Measurements from ENCODE around the gene MYADML2. TPM values are rescaled to one million over a fixed set of nuclear protein-coding genes. Genes with fewer than 3 reads are reported as not detected.
"Not testable (repeated sequence)": the region's sequence is repeated elsewhere in the genome, so short reads cannot be mapped to it uniquely, and the experiment has no call there.

The MYADML2 gene
- total RNA-seq, 2 experiments from 2014 or later = not detected

- intact Hi-C loops (cut with micrococcal nuclease) = no loop called here
- H3K9me3 Mint-ChIP-seq = no peaks in the 10 kb centered on the region
- no peak for DNase-seq
- H3K36me3 Mint-ChIP-seq (ENCODE audit: low read depth) = peaks cover 4% of the 10 kb centered on the region
- no peaks in the 10 kb centered on the region for H3K27me3 Mint-ChIP-seq (ENCODE audit: low read depth)
- CTCF ChIA-PET = no interaction called here
- no peak overlapping the region for H3K4me3 Mint-ChIP-seq
- H3K27ac Mint-ChIP-seq = no peak overlapping the region
- H3K4me1 Mint-ChIP-seq (ENCODE audit: low read depth) = peaks cover 42% of the 10 kb centered on the region
These were observed 26.2 kb downstream of the MYADML2 start for GRCh38 chr17:81920612-81921536.

GRCh38 chr17:81918832-81919545 is 28.0 kb downstream of the MYADML2 start:
- peak overlapping the region; percentile 90 for H3K4me3 Mint-ChIP-seq
- H3K36me3 Mint-ChIP-seq (ENCODE audit: low read depth) = peaks cover 11% of the 10 kb centered on the region
- no peaks in the 10 kb centered on the region for H3K27me3 Mint-ChIP-seq (ENCODE audit: low read depth)
- no peaks in the 10 kb centered on the region for H3K9me3 Mint-ChIP-seq
- peaks cover 31% of the 10 kb centered on the region for H3K4me1 Mint-ChIP-seq (ENCODE audit: low read depth)
- CTCF ChIA-PET = interaction anchor here (0.9 kb wide), 1 partner anchor 9 kb away, joined by 4 read pairs; the partner anchor contains the start of gene MAFG
- peak overlapping the region; percentile 39 for H3K27ac Mint-ChIP-seq
- intact Hi-C loops (cut with micrococcal nuclease) = loop anchor here (1.0 kb wide), 1 partner anchor 8 kb away; the partner anchor contains the start of gene MAFG
- DNase-seq = no peak

DNA sequence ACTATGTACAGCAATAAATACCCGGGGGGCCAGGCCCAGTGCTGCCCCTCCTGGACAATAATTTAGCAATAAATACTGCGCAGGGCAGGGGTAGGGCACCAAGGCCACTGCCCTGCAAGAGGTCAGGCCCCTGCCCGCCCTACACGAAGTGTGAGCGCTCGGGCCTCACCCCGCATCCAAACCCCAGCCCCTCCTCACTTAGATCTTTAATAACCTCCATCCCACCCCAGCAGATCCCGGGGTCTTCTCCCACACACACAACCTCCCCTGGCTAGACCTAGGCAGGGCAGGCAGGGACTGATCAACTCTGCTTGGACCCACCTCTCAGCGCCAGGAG is 28.7 kb downstream of the MYADML2 start:
- CTCF ChIA-PET; H3K9me3 Mint-ChIP-seq; DNase-seq; H3K27me3 Mint-ChIP-seq (ENCODE audit: low read depth): not testable (repeated sequence)
- H3K4me3 Mint-ChIP-seq = peak overlapping the region; percentile 90
- peaks cover 28% of the 10 kb centered on the region for H3K4me1 Mint-ChIP-seq (ENCODE audit: low read depth)
- intact Hi-C loops (cut with micrococcal nuclease) = loop anchor here (1.0 kb wide), 1 partner anchor 9 kb away; the partner anchor contains the start of gene MAFG
- peak overlapping the region; percentile 41 for H3K27ac Mint-ChIP-seq
- H3K36me3 Mint-ChIP-seq (ENCODE audit: low read depth) = peaks cover 14% of the 10 kb centered on the region

DNA sequence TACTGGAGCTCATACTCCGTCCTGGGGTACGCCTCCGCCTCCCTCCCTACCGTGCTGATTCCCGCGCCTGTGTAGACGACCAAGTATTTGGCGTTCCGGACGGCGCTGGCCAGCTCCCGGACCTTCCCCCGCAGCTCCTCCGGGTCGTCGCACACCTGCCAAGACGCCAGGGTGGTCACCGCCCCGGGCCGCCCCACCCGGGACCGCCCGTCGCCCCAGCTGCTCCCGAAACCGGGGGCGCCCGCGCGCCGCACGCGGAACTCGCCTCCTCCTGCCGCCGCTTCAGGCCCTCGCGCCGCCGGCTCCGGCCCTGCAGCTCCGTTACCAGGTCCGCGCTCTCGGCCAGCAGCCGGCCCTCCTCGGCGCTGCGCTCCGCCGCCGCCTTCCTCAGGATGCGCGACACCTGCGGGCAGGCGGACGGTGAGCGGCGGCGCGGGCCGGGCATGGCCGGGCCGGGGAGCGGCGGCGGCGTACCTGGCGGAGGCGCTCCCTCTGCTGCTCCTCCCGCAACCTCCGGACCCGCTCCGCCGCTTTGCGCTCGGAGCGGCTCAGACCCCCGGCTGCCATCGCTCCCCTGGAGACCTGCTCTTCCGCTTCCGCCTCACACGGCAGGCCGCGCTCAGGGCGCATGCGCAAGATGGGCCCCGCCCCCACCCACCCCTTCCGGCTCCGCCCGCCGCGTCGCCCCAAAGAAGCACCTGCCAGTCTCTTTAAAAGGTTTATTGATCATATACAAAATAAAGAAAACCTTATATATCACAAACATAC is 29.3 kb downstream of the MYADML2 start, which contains the start of gene SIRT7:
Gene SIRT7, minus strand, starts transcription at position 612 of the 768 bp plus-strand sequence. Its CDS starts 45 bp downstream, at position 567.
- Mint-ChIP-seq H3K27me3 (ENCODE audit: low read depth) (no peaks in the 10 kb centered on the region), H3K4me1 (ENCODE audit: low read depth) (peaks cover 31% of the 10 kb centered on the region), H3K27ac (peak within 1 kb of the TSS; percentile 41), H3K4me3 (peak within 1 kb of the TSS; percentile 90), H3K9me3 (no peaks in the 10 kb centered on the region), H3K36me3 (ENCODE audit: low read depth) (peaks cover 16% of the 10 kb centered on the region)
- CTCF ChIA-PET = interaction anchor here (0.6 to 1.6 kb wide), 2 partner anchors 10 to 149 kb away, joined by 5 to 7 read pairs; partner anchors contain the start of gene MAFG
- DNase-seq = peak; percentile 82
- intact Hi-C loops (cut with micrococcal nuclease) = loop anchor here (1.0 kb wide), 1 partner anchor 10 kb away; the partner anchor contains the start of gene MAFG

DNA sequence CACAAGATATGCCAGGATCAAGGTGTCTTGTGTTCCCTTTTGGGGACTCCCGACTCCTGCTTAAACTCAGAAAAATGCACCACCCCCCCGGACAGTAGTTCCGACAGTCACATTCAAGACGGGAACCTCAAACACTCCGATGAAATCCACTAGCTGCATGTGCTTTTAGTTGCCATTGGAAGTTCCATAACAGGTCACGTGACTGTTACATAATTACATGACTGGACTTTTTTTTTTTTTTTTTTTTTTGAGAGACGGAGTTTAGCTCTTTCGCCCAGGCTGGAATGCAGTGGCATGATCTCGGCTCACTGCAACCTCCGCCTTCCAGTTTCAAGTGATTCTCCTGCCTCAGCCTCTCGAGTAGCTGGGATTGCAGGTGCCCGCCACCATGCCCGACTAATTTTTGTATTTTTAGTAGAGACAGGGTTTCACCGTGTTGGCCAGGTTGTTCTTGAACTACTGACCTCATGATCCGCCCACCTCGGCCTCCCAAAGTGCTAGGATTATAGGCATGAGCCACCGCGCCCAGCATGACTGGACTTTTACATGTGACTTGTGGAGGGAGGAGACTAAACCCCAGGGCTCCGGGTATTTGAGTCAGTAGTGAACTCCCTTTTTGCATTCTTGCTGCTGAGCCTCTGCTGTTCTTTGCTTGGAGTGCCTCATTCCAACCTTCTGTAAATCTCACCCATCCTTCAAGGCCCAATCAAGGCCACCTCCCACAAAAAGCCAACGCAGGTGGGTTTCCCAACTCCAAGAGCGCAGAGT is 30.6 kb downstream of the MYADML2 start:
- CTCF ChIA-PET = interaction anchor here (0.7 to 1.6 kb wide), 2 partner anchors 11 to 289 kb away, joined by 6 to 7 read pairs; partner anchors contain the start of gene MAFG
- H3K4me1 Mint-ChIP-seq (ENCODE audit: low read depth) = peaks cover 36% of the 10 kb centered on the region
- H3K36me3 Mint-ChIP-seq (ENCODE audit: low read depth) = peaks cover 16% of the 10 kb centered on the region
- no peaks in the 10 kb centered on the region for H3K9me3 Mint-ChIP-seq
- no peak for DNase-seq
- intact Hi-C loops (cut with micrococcal nuclease) = no loop called here
- H3K27ac Mint-ChIP-seq = no peak overlapping the region
- H3K27me3 Mint-ChIP-seq (ENCODE audit: low read depth) = no peaks in the 10 kb centered on the region
- peak overlapping the region; percentile 90 for H3K4me3 Mint-ChIP-seq

DNA sequence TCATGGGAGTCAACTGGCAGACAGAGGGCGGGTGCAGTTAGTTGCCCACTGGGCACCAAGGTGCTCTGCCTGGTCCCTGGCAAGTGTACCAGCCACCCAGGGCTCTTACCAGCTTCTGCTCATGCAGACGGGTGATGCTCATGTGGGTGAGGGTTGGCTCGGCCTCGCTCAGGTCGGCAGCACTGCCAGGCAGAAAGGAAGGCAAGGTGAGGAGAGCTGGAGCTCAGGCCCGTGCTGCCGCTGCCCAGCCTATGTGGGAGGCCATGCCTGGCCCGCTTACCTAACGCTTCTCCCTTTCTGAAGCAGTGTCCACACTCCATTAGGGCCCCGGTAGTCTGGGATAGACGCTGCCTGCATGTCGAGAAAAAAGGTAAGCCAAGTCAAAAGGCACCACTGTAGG is 31.7 kb downstream of the MYADML2 start:
- CTCF ChIA-PET = no interaction called here
- intact Hi-C loops (cut with micrococcal nuclease) = no loop called here
- no peak for DNase-seq
- Mint-ChIP-seq H3K27ac (no peak overlapping the region), H3K4me1 (ENCODE audit: low read depth) (peaks cover 39% of the 10 kb centered on the region), H3K4me3 (no peak overlapping the region), H3K27me3 (ENCODE audit: low read depth) (no peaks in the 10 kb centered on the region), H3K36me3 (ENCODE audit: low read depth) (peaks cover 16% of the 10 kb centered on the region), H3K9me3 (no peaks in the 10 kb centered on the region)

DNA sequence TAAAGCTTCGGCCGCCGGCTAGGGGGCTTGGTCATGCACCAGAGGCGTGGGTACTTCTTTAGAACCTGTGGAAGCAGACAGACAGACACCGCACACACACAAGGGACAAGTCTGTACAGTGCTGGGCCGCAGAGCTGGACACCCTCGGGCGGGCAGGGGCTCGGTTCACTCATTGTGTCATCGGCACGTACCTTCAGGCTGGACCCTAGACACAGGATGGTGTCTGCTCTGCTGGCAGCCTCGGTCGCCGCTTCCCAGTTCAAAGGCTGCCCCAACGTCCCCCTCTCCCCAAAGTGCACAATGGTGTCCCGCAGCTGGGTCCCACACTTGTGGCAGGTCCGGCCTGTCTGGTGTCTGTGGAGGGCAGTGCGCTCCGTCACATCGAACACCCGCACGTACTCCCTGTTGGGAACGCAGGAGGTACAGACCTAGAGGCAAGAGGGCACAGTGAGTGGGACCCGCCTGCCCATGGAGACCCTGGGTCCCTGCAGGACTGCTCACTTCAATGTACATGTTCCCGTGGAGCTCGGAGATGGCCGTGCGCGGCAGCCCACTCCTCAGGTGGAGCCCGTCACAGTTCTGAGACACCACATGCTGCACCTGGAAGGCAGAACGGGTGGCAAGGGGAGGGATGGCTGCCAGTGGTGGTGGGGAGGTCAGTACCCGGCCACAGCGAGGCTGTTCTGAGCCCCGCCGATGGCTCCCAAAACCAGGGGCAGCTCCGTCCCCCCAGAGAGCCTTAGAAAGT is 32.8 kb downstream of the MYADML2 start:
- peaks cover 43% of the 10 kb centered on the region for H3K4me1 Mint-ChIP-seq (ENCODE audit: low read depth)
- CTCF ChIA-PET = interaction anchor here (0.6 to 0.7 kb wide), 2 partner anchors 76 to 84 kb away, joined by 3 to 4 read pairs; no protein-coding TSS in a partner anchor
- no peak for DNase-seq
- no peak overlapping the region for H3K4me3 Mint-ChIP-seq
- H3K36me3 Mint-ChIP-seq (ENCODE audit: low read depth) = peaks cover 16% of the 10 kb centered on the region
- no peaks in the 10 kb centered on the region for H3K27me3 Mint-ChIP-seq (ENCODE audit: low read depth)
- no peaks in the 10 kb centered on the region for H3K9me3 Mint-ChIP-seq
- intact Hi-C loops (cut with micrococcal nuclease) = no loop called here
- no peak overlapping the region for H3K27ac Mint-ChIP-seq

GRCh38 chr17:81913394-81914102 is 33.5 kb downstream of the MYADML2 start:
- no peak for DNase-seq
- H3K4me1 Mint-ChIP-seq (ENCODE audit: low read depth) = peaks cover 39% of the 10 kb centered on the region
- no peaks in the 10 kb centered on the region for H3K9me3 Mint-ChIP-seq
- H3K27me3 Mint-ChIP-seq (ENCODE audit: low read depth) = no peaks in the 10 kb centered on the region
- CTCF ChIA-PET = interaction anchor here (0.6 to 0.7 kb wide), 2 partner anchors 75 to 83 kb away, joined by 3 to 4 read pairs; no protein-coding TSS in a partner anchor
- peaks cover 16% of the 10 kb centered on the region for H3K36me3 Mint-ChIP-seq (ENCODE audit: low read depth)
- intact Hi-C loops (cut with micrococcal nuclease) = no loop called here
- H3K27ac Mint-ChIP-seq = no peak overlapping the region
- H3K4me3 Mint-ChIP-seq = no peak overlapping the region

DNA sequence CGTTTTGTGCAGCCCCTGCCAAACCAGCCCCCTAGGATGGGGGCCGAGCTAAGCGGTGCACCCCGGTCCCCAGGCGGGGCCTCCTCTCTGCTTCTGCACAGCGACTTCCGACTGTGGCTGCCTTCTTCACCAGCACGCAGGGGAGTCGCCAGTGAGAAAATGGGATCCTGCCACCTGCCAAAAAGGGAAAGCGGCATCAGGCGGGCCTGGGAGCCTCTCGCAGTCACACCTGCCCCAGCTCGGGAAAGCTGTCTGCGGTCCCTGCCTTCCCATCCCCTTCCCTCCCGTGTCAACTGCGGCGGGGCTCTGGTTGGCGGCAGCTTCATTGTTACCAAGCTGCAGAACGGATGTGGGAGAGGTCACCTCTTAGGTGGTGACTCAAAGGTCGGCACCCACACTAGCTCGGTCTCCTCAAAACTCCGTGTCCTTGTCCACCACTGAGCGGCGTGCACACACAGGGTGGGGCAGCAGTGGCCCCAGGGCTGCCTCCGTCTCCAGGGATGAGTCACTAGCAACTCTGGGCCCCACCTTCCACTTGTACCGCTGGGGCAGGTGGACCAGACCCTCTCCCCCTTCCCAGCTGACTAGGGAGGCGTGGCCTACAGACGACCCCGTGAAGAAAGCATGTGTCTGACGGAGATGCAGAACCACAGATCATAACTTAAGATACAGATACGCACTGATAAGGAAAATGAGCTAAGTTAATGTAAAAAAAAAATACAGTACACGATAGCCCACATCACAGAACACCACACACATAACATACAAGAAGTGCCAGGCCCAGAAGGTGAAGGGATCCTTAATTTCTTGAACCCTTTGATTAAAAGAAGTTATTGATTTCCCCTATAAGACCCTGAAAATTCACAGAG is 34.4 kb downstream of the MYADML2 start:
- no peak for DNase-seq
- Mint-ChIP-seq H3K27me3 (ENCODE audit: low read depth) (no peaks in the 10 kb centered on the region), H3K9me3 (no peaks in the 10 kb centered on the region), H3K36me3 (ENCODE audit: low read depth) (peaks cover 14% of the 10 kb centered on the region), H3K27ac (no peak overlapping the region), H3K4me3 (peak overlapping the region; percentile 24), H3K4me1 (ENCODE audit: low read depth) (peaks cover 32% of the 10 kb centered on the region)
- intact Hi-C loops (cut with micrococcal nuclease) = no loop called here
- CTCF ChIA-PET = no interaction called here

- CTCF ChIA-PET = no interaction called here
- H3K36me3 Mint-ChIP-seq (ENCODE audit: low read depth) = peaks cover 14% of the 10 kb centered on the region
- peak overlapping the region; percentile 45 for H3K4me3 Mint-ChIP-seq
- no peaks in the 10 kb centered on the region for H3K9me3 Mint-ChIP-seq
- H3K27me3 Mint-ChIP-seq (ENCODE audit: low read depth) = no peaks in the 10 kb centered on the region
- intact Hi-C loops (cut with micrococcal nuclease) = loop anchor here (2.0 kb wide), 1 partner anchor 41 kb away; the partner anchor contains the start of gene ARHGDIA
- no peak overlapping the region for H3K27ac Mint-ChIP-seq
- no peak for DNase-seq
- peaks cover 27% of the 10 kb centered on the region for H3K4me1 Mint-ChIP-seq (ENCODE audit: low read depth)
These were observed 35.1 kb downstream of the MYADML2 start for GRCh38 chr17:81911969-81912368.

All from activated naive CD4-positive, alpha-beta T cell treated with anti-CD3 and anti-CD28 coated beads for 36 hours (primary cell).